Measurements from ENCODE around the gene ZMYND19. TPM values are rescaled to one million over a fixed set of nuclear protein-coding genes. Genes with fewer than 3 reads are reported as not detected.
"Not testable (repeated sequence)": the region's sequence is repeated elsewhere in the genome, so short reads cannot be mapped to it uniquely, and the experiment has no call there.

The ZMYND19 gene
- total RNA-seq, 5 donors from 2014 or later (not counting 1 experiment from before 2014, with no cell fraction given) = 18.7 to 42.0 (median 33.3) TPM

GRCh38 chr9:137535120-137535428 lies 55.2 kb downstream of the ZMYND19 start:
- H3K4me3 ChIP-seq (ENCODE audit: control insufficient read depth in 1 of 2, extremely low read depth in 1 of 2, low read length in 1 of 2) = no peak overlapping the region
- Mint-ChIP-seq H3K36me3 (no peaks in the 10 kb centered on the region), H3K27me3 (no peaks in the 10 kb centered on the region), H3K4me3 (peak overlapping the region in 1 of 3 donors; percentile 18), H3K27ac (peak overlapping the region in 1 of 2 donors; percentile 66), H3K9me3 (peaks cover 0 to 4% (median 3%) of the 10 kb centered on the region in 3 donors), H3K4me1 (peaks cover 25 to 40% (median 29%) of the 10 kb centered on the region in 3 donors)
- POLR2A ChIA-PET = interaction anchor here (0.7 kb wide), 2 partner anchors 68 to 105 kb away, joined by 4 to 7 read pairs; no protein-coding TSS in a partner anchor
- no peak for DNase-seq
- H3K36me3 ChIP-seq (ENCODE audit: control insufficient read depth in 2 of 2, extremely low read depth in 1 of 2, insufficient read depth in 1 of 2, low read length in 1 of 2) = no peaks in the 10 kb centered on the region
- no peaks in the 10 kb centered on the region for H3K9me3 ChIP-seq
- CTCF ChIA-PET = no interaction called here
- no peak overlapping the region for H3K27ac ChIP-seq (ENCODE audit: low read length)
- ATAC-seq (replicated peaks in 1 of 4) = no peak
- peaks cover 0 to 5% of the 10 kb centered on the region in 2 experiments for H3K27me3 ChIP-seq (replicated peaks in 1 of 2; ENCODE audit: control insufficient read depth in 2 of 2, extremely low read depth in 1 of 2, insufficient read depth in 2 of 2, low read length in 1 of 2)
- peaks cover 4 to 25% of the 10 kb centered on the region in 2 experiments for H3K4me1 ChIP-seq (ENCODE audit: control insufficient read depth in 1 of 2, extremely low read depth in 1 of 2, insufficient read depth in 2 of 2, low read length in 2 of 2)

- no peak overlapping the region for H3K4me3 ChIP-seq (ENCODE audit: control insufficient read depth in 1 of 2, extremely low read depth in 1 of 2, low read length in 1 of 2)
- H3K36me3 Mint-ChIP-seq = no peaks in the 10 kb centered on the region
- DNase-seq (peak in 1 of 35 experiments; percentile 51), ATAC-seq (replicated peaks in 1 of 4) (peak; percentile 31 to 64 (median 58))
- ChIA-PET CTCF (no interaction called here), POLR2A (interaction anchor here in 1 of 2 donors (0.7 kb wide), 1 partner anchor 67 kb away, joined by 4 read pairs; no protein-coding TSS in a partner anchor)
- peak overlapping the region in 1 of 3 donors; percentile 18 for H3K4me3 Mint-ChIP-seq
- no peaks in the 10 kb centered on the region for H3K9me3 ChIP-seq
- no peak overlapping the region for H3K27ac ChIP-seq (ENCODE audit: low read length)
- H3K4me1 Mint-ChIP-seq = peaks cover 25 to 40% (median 29%) of the 10 kb centered on the region in 3 donors
- no peaks in the 10 kb centered on the region for H3K36me3 ChIP-seq (ENCODE audit: control insufficient read depth in 2 of 2, extremely low read depth in 1 of 2, insufficient read depth in 1 of 2, low read length in 1 of 2)
- peaks cover 4 to 25% of the 10 kb centered on the region in 2 experiments for H3K4me1 ChIP-seq (ENCODE audit: control insufficient read depth in 1 of 2, extremely low read depth in 1 of 2, insufficient read depth in 2 of 2, low read length in 2 of 2)
- 79% methylated on average over 11 of the region's 19 CpGs for WGBS (ENCODE audit: insufficient coverage)
- H3K27me3 Mint-ChIP-seq = no peaks in the 10 kb centered on the region
- H3K27ac Mint-ChIP-seq = peak overlapping the region; percentile 50 to 66
- H3K27me3 ChIP-seq (replicated peaks in 1 of 2; ENCODE audit: control insufficient read depth in 2 of 2, extremely low read depth in 1 of 2, insufficient read depth in 2 of 2, low read length in 1 of 2) = peaks cover 0 to 5% of the 10 kb centered on the region in 2 experiments
- peaks cover 0 to 4% (median 3%) of the 10 kb centered on the region in 3 donors for H3K9me3 Mint-ChIP-seq
Measured at GRCh38 chr9:137534256-137535119, 55.8 kb downstream of the ZMYND19 start.

GRCh38 chr9:137532891-137533468 lies 57.3 kb downstream of the ZMYND19 start:
- DNase-seq; H3K36me3 Mint-ChIP-seq; H3K27ac Mint-ChIP-seq; ATAC-seq (replicated peaks in 1 of 4); H3K27me3 ChIP-seq (replicated peaks in 1 of 2; ENCODE audit: control insufficient read depth in 2 of 2, extremely low read depth in 1 of 2, insufficient read depth in 2 of 2, low read length in 1 of 2); H3K4me3 ChIP-seq (ENCODE audit: control insufficient read depth in 1 of 2, extremely low read depth in 1 of 2, low read length in 1 of 2); H3K4me3 Mint-ChIP-seq; H3K9me3 Mint-ChIP-seq; H3K9me3 ChIP-seq; H3K27ac ChIP-seq (ENCODE audit: low read length); CTCF ChIA-PET; H3K27me3 Mint-ChIP-seq; H3K36me3 ChIP-seq (ENCODE audit: control insufficient read depth in 2 of 2, extremely low read depth in 1 of 2, insufficient read depth in 1 of 2, low read length in 1 of 2); POLR2A ChIA-PET: not testable (repeated sequence)
- 90% methylated on average over 10 of the region's 10 CpGs for WGBS (ENCODE audit: insufficient coverage)
- H3K4me1 ChIP-seq (ENCODE audit: control insufficient read depth in 1 of 2, extremely low read depth in 1 of 2, insufficient read depth in 2 of 2, low read length in 2 of 2) = peaks cover 4 to 25% of the 10 kb centered on the region in 2 experiments
- H3K4me1 Mint-ChIP-seq = peaks cover 25 to 40% (median 29%) of the 10 kb centered on the region in 3 donors

Other genes with a start within 250 kb of the ZMYND19 start
- 10 to 100 TPM; 18.5 to 43.8 (median 38.0) TPM for gene EXD3, start 167.3 kb downstream of the ZMYND19 start, total RNA-seq
- 10 to 100 TPM in 2 of 5 donors, 1 to 10 TPM in 3; 6.4 to 11.7 (median 8.1) TPM for gene NOXA1, start 167.1 kb downstream of the ZMYND19 start, total RNA-seq
- not detected for gene ENTPD8, start 149.2 kb downstream of the ZMYND19 start, total RNA-seq
- gene NSMF, start 131.2 kb downstream of the ZMYND19 start, total RNA-seq = 10 to 100 TPM; 40.5 to 89.5 (median 51.7) TPM
- gene PNPLA7, start 40.1 kb downstream of the ZMYND19 start, total RNA-seq = 10 to 100 TPM; 11.7 to 20.0 (median 15.6) TPM
- 100 to 1,000 TPM in 2 of 5 donors, 10 to 100 TPM in 3; 33.0 to 158 (median 85.4) TPM for gene MRPL41, start 38.6 kb downstream of the ZMYND19 start, total RNA-seq
- gene DPH7, start 11.6 kb downstream of the ZMYND19 start, total RNA-seq = 10 to 100 TPM; 45.0 to 71.0 (median 66.3) TPM
- gene ARRDC1, start 15.2 kb upstream of the ZMYND19 start, total RNA-seq = 100 to 1,000 TPM in 3 of 5 donors, 10 to 100 TPM in 2; 54.7 to 123 (median 103) TPM
- 100 to 1,000 TPM; 113 to 124 (median 121) TPM for gene EHMT1, start 28.5 kb upstream of the ZMYND19 start, total RNA-seq

Measured in T-cell (primary cell).